Muscle of arm (tissue), 12 donors: ENCODE data around the gene HOXC6. TPM values are rescaled to one million over a fixed set of nuclear protein-coding genes. Genes with fewer than 3 reads are reported as not detected.
"Not testable (repeated sequence)": the region's sequence is repeated elsewhere in the genome, so short reads cannot be mapped to it uniquely, and the experiment has no call there.

ENCODE experiments used
- DNase-seq: peaks from one replicate; pipeline ENCODE4 v3.0.0-alpha.2; 2013
- polyA plus RNA-seq, 12 donors: library from polyadenylated mRNA; unstranded; fragments of 120-200 nt; gene quantifications; one replicate each; pipeline ENCODE4 v1.2.1, GENCODE V29; 2013; ENCODE audit not compliant: insufficient read length in 12 of 12

HOXC6 gene
- polyA plus RNA-seq, 12 donors = 3.0 to 20.5 (median 5.9) TPM; not detected in 2

GRCh38 chr12:54052438-54053002, 24.3 kb downstream of the HOXC6 start:
- no peak for DNase-seq

DNA sequence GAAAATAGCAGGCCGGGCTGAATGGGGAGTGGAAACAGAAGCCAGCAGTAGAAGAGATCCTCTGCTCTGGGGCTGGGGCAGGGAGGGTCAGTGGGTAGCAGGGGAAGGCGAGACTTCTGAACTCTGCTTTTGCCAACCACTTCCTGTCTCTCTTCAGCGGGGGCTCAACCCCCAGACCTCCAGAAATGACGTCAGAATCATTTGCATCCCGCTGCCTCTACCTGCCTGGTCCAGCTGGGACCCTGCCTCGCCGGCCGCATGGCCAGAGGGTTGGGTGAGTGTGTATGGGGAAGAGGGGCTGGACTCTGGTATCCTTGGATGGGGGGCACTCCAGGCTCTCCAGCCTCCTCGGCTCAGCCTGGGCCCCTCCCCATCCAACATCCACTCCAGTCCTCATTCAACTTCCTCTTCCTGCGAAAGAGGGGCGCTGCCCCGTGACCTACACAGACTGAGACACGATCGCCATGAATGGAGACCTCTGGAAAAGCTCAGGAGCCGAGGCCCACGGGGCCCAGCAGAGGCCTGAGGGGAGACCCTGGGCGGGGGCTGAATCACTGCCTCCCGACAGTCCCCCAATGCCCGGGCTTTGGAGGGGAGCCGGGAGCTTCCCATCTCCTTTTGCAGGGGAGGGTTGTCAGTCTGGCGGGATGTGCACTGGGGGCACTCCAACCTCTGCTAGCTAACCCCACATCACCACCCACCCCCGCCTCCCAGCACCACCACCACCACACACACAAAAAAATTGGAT, 24.9 kb downstream of the HOXC6 start:
- no peak for DNase-seq

GRCh38 chr12:54053751-54054741, 25.8 kb downstream of the HOXC6 start, which contains the start of gene HOXC4:
TSS of gene HOXC4 (plus strand) at chr12:54053835. CDS start at chr12:54053923, 88 bp downstream.
- DNase-seq = no peak

DNA sequence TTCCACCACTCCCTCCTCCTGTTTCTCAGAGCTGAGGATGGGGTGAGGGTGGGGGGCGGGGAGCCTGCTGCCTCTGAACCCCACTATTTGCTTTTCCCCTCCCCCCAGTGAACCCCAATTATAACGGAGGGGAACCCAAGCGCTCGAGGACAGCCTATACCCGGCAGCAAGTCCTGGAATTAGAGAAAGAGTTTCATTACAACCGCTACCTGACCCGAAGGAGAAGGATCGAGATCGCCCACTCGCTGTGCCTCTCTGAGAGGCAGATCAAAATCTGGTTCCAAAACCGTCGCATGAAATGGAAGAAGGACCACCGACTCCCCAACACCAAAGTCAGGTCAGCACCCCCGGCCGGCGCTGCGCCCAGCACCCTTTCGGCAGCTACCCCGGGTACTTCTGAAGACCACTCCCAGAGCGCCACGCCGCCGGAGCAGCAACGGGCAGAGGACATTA, 26.5 kb downstream of the HOXC6 start:
- no peak for DNase-seq

DNA sequence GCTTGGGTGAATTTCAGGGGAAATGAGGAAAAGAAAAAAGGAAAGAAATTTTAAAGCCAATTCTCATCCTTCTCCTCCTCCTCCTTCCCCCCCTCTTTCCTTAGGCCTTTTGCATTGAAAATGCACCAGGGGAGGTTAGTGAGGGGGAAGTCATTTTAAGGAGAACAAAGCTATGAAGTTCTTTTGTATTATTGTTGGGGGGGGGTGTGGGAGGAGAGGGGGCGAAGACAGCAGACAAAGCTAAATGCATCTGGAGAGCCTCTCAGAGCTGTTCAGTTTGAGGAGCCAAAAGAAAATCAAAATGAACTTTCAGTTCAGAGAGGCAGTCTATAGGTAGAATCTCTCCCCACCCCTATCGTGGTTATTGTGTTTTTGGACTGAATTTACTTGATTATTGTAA, 27.3 kb downstream of the HOXC6 start:
- DNase-seq = no peak

- no peak for DNase-seq
Observed at GRCh38 chr12:54056110-54056509, 27.9 kb downstream of the HOXC6 start.

- no peak for DNase-seq
Observed at GRCh38 chr12:54058128-54058768, 30.0 kb downstream of the HOXC6 start.

DNA sequence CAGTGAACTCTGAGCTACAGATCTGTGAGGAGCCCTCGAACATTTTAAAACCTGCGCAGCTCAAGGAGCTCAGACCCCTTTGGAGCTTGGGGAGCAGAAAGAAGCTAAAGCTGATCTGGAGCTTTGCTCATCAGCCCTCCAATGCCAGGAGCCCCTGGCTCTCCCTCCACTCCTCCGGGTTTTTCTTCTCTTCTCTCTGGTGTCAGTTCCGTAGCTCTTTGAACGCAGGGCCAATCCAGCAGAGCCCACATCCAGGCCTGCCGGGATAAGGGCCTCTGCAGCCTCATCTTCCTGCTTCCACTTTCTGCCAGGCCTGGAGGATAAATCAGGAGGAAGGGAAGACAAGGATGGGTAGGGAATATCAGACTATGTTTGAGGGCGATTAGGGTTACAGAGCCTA, 31.4 kb downstream of the HOXC6 start:
- no peak for DNase-seq

DNA sequence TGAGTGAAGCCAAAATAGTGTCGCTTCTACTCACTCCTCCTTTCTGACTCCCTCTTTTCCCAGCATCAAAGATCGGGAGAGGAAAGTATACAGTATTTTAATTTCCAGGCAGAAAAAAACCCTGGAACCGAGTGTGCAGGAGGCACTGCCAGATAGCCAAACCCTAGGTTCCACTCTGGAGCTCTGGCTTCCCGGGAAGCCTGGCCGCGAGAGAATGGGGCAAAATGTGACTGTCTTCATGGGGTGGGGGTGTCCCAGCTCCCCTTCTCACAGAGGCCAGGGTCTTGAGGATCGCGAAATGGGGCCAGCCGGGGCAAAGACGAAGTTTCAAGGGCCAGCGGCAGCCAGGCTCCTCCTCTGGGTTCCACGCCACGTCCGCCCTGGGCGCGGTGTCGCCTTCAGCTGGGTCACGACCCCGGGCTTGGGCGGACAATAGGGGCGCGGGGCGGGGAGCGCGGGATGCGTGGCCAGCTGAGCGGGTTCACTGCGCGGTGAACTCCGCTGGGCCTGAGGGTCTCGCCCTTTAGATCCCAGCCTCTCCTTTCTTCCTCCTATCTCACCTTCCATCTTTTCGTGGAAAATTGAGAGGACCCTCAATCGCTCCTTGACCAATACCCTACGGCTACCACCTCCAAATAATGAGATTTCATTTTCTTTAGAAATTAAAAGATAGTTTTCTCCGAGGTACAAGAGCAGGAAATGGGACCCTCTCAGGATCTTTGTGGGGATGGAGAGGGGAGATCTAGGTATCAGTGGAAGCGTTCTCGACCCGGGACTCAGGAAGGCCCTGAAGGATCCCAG, 32.1 kb downstream of the HOXC6 start:
- no peak for DNase-seq

- DNase-seq = no peak
Observed at GRCh38 chr12:54060975-54061778, 32.9 kb downstream of the HOXC6 start.

DNA sequence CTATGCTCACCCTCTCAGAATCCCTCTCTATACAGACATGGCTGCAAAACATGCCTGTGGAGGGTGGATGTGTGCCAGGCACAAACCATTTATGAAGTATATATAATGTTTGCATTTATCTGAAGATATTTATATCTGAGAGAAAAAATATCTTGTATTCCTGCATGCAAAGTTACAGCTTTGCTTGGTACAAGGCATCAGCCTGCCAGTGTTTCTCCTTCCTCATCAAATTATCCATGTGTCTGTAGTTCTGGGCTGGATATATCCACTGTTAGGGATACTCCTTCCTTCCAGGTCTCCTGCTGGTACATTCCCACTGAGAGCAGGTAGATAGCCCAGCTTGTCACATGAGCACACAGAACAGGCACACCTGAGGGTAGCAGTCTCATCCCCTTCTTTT, 37.4 kb downstream of the HOXC6 start:
- DNase-seq = no peak

GRCh38 chr12:54066408-54066807, 38.2 kb downstream of the HOXC6 start:
- no peak for DNase-seq

DNA sequence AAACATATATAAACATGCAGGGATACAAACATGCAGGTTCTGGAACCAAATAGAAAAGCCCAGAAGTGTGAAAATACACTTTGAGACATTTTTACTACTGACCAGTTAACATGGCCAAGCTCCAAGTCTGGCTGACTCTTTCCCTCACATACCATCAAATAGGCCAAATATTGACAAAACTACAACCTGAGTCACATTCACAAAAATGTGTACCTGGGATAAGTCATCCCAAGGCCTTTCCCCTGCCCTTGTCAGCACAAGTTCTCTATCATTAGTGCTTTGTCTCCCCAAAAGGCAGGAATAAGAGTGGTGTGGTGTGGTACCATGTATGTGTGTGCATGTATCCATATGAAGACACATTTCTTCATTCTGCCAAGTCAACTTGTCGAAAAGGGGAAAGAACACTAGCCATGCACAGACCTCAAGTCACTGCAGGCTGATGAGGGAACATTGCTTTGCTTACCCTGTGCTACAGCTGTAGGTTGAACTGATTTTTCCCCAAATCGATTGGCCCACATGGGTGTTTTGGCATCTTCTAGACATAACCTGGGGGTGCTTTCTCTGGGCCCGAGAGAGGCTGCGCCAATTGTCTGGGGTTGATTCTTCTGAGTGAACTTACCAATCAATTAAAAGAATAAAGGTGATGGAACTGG, 40.3 kb downstream of the HOXC6 start:
- DNase-seq = no peak

DNA sequence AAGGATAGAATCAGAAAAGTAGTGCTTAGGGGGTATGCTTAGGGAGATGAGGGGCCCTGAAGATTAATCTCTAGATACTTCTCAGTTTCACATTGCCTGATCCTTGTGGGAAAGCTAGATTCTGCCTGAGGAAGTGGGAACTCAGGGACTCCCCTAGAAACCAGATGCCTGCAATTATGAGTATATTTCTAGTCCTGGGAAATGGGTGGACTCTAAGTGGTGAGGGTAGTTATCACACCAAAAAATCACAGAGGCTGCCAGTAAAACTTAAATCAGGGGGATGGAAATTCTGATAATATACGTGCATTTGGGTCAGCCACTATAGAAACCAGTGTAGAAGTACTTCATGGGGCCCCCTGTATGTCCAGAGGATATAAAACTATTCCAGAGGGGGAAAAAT, 43.7 kb downstream of the HOXC6 start:
- no peak for DNase-seq

DNA sequence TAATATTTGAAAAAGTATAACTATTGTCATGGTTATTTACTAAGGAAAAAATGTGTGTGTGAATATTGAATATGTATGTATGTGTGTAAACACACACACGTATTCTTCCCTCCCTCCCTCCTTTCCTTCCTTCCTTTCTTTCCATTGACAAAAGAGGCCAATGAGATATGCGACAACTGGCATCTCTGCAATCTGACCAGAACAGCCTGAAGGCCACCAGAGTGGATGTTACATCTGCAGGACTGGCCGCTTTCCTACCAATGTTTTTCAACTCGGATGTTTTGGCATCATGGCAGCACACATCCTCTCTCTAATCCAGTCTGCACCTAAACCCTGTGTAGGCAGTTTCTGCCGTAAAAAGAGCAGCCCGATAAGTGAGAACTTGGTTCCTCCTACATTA, 46.1 kb downstream of the HOXC6 start:
- no peak for DNase-seq

DNA sequence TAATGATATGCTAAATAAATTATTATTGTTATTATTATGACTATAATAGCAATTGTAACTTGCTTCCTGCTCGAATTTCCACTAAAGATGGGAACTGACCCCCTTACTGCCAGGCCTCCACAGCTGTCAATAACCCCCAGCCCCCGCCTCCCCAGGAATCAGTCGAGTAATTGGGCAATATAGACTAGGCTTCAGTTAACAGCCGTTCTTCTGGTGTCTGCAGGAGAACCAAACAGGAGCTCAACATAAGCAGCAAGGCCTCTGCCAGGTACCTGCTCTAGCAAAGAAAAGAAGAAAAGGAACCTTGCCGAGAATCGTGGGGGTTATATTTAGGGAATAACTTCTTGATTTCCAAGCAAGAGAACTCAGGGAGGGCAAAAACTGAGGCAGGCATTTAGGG, 47.2 kb downstream of the HOXC6 start:
- no peak for DNase-seq

GRCh38 chr12:54075974-54076373, 47.7 kb downstream of the HOXC6 start:
- DNase-seq = no peak

GRCh38 chr12:54077843-54078242, 49.6 kb downstream of the HOXC6 start:
- DNase-seq = not testable (repeated sequence)

DNA sequence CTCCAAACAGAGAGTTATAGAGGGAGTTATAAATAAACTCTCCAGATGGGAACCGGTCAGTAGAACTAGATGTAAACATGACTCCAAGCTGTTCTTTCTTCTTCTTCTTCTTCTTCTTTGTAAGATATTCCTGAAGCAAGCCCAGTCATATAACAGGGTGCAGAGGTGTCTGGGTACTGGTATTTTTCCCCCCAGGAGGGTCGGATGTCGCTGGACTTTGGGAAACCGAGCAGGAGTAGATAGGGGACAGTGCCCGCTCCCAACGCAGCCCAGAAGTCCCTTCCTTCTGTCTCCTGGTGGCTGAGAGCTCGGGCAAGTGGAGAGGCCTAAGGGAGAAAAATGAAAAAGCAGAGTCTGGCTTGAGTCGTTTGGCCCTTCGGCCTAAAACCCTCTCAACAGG, 50.9 kb downstream of the HOXC6 start:
- not testable (repeated sequence) for DNase-seq
